ENCODE results near the gene NACA2.
"Not testable (repeated sequence)": the region's sequence is repeated elsewhere in the genome, so short reads cannot be mapped to it uniquely, and the experiment has no call there.

The NACA2 gene

DNA sequence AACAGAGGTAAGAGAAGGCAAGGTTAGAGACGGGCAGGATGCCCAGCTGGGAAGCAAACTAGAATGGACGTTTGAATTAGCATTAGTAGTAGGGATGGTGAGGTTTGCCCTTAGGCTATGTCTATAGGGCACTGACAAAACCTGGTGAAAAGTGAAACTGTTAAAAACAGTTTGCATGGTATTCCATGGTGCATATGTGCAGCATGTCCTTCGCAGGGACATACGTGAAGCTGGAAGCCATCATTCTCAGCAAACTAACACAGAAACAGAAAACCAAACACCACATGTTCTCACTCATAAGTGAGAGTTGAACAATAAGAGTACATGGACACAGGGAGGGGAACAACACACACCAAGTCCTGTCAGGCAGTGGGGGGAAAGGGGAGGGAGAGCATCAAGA, 25.8 kb downstream of the NACA2 start:
- no peak for DNase-seq (ENCODE audit: insufficient read length, low spot score)
- TF ChIP-seq SPI1 (IDR thresholded peaks at IDR 0.05; ENCODE audit: low read depth, low read length), result no peak
- no peak for TF ChIP-seq POU2F2 (IDR thresholded peaks at IDR 0.05; ENCODE audit: low read depth, low read length)
- TF ChIP-seq TAF1 (IDR thresholded peaks at IDR 0.05; ENCODE audit: low read depth, low read length), result no peak
- TF ChIP-seq PAX5 (IDR thresholded peaks at IDR 0.05; ENCODE audit: insufficient read depth, low read length, severe bottlenecking), result no peak
- no peak for TF ChIP-seq POLR2AphosphoS5 (IDR thresholded peaks at IDR 0.05; ENCODE audit: low read depth, low read length)
- TF ChIP-seq POLR2A (IDR thresholded peaks at IDR 0.05; ENCODE audit: low read depth, low read length), result no peak
- FAIRE-seq, result no peak

- TF ChIP-seq POLR2AphosphoS5 (IDR thresholded peaks at IDR 0.05; ENCODE audit: low read depth, low read length) (no peak), SPI1 (IDR thresholded peaks at IDR 0.05; ENCODE audit: low read depth, low read length) (no peak), TAF1 (IDR thresholded peaks at IDR 0.05; ENCODE audit: low read depth, low read length) (no peak), POU2F2 (IDR thresholded peaks at IDR 0.05; ENCODE audit: low read depth, low read length) (no peak), POLR2A (IDR thresholded peaks at IDR 0.05; ENCODE audit: low read depth, low read length) (no peak), PAX5 (IDR thresholded peaks at IDR 0.05; ENCODE audit: insufficient read depth, low read length, severe bottlenecking) (no peak)
- no peak for FAIRE-seq
- no peak for DNase-seq (ENCODE audit: insufficient read length, low spot score)
Observed at GRCh38 chr17:61562287-61562686, 28.7 kb downstream of the NACA2 start.

DNA sequence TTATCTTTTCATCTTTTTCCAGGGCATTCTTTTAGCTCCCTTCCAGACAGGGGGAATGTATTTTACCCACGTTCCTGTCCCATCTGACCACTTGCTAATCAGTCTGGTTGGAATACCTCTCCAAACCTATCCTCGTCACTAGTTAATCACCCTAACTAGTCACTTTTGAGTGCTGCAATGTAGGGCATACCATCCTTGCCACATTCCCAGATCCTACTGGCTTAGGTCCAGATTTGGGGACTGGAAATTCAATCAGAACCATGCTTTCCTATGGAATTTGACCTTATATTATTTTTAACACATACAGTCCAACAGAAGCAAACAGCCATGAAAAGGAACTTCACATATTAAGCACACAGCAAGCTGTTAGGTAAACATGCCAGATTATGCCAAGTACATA, 29.7 kb downstream of the NACA2 start:
- DNase-seq (ENCODE audit: insufficient read length, low spot score), result no peak
- no peak for FAIRE-seq
- TF ChIP-seq POLR2AphosphoS5 (IDR thresholded peaks at IDR 0.05; ENCODE audit: low read depth, low read length) (no peak), SPI1 (IDR thresholded peaks at IDR 0.05; ENCODE audit: low read depth, low read length) (no peak), TAF1 (IDR thresholded peaks at IDR 0.05; ENCODE audit: low read depth, low read length) (no peak), POU2F2 (IDR thresholded peaks at IDR 0.05; ENCODE audit: low read depth, low read length) (no peak), PAX5 (IDR thresholded peaks at IDR 0.05; ENCODE audit: insufficient read depth, low read length, severe bottlenecking) (no peak), POLR2A (IDR thresholded peaks at IDR 0.05; ENCODE audit: low read depth, low read length) (no peak)

DNA sequence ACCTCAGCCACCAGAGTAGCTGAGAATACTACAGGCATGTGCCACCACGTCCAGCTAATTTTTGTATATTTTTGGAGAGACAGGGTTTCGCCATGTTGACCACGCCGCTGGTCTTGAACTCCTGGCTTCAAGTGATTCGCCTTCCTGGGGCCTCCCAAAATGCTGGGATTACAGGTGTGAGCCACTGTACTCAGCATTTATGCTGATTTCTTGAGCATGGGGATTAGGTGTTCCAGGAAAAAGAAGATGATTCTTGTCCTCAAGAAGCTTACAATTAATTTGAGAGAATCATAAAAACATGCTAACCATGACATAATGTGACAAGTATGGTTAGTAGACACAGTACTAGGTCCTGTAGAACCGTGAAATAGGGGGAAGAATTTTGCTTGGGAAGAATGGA, 30.9 kb downstream of the NACA2 start:
- DNase-seq (ENCODE audit: insufficient read length, low spot score), result no peak
- FAIRE-seq, result no peak
- TF ChIP-seq POLR2AphosphoS5 (IDR thresholded peaks at IDR 0.05; ENCODE audit: low read depth, low read length) (no peak), PAX5 (IDR thresholded peaks at IDR 0.05; ENCODE audit: insufficient read depth, low read length, severe bottlenecking) (no peak), POLR2A (IDR thresholded peaks at IDR 0.05; ENCODE audit: low read depth, low read length) (no peak), TAF1 (IDR thresholded peaks at IDR 0.05; ENCODE audit: low read depth, low read length) (no peak), SPI1 (IDR thresholded peaks at IDR 0.05; ENCODE audit: low read depth, low read length) (no peak), POU2F2 (IDR thresholded peaks at IDR 0.05; ENCODE audit: low read depth, low read length) (no peak)

DNA sequence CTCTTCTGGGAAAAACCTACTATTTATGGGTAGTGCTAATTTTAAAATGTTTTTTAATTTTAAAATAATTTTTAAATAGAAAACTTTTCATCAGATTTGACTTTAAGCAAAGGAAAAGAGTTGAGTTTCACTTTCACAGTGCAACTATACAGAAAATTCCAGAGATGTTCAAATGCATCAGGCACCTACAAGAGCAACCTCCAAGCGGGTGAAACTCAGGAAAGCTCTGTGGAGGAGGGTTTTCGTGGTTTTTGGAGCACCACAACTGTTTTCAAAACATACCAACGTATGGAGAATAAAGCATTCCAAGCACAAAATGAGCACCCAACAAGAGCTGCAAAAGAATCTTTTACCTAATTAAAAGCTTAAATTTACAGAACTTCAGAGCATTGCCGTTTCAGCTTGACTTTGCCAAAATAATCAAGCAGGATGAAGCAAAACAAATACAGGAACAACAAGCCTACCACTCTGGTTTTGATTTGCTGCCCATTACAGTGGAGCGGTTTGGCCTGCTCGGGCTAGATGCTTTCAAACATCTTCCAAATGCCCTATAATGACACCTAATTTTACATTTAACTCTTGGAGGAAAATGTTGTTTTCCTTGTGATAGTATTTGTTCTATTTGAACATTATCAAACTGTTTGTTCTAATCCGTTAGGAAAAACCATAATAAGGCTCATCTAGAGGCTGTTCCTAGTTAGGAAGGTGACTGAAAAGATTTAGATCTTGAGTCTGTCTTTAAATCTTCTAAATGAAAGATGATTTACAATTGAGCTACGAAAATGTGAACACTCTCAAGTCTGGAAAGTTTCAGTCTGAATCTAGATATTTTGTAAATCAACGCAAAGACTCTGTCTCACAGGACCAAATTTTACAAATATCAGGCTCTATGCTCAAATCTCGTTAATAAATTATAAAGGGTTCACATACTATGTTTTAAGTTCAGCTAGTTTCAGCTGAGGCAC, 34.5 kb downstream of the NACA2 start:
- TF ChIP-seq SPI1 (IDR thresholded peaks at IDR 0.05; ENCODE audit: low read depth, low read length) (no peak), POLR2A (IDR thresholded peaks at IDR 0.05; ENCODE audit: low read depth, low read length) (no peak), POLR2AphosphoS5 (IDR thresholded peaks at IDR 0.05; ENCODE audit: low read depth, low read length) (no peak), POU2F2 (IDR thresholded peaks at IDR 0.05; ENCODE audit: low read depth, low read length) (no peak), PAX5 (IDR thresholded peaks at IDR 0.05; ENCODE audit: insufficient read depth, low read length, severe bottlenecking) (no peak), TAF1 (IDR thresholded peaks at IDR 0.05; ENCODE audit: low read depth, low read length) (no peak)
- DNase-seq (ENCODE audit: insufficient read length, low spot score), result no peak
- FAIRE-seq, result no peak

DNA sequence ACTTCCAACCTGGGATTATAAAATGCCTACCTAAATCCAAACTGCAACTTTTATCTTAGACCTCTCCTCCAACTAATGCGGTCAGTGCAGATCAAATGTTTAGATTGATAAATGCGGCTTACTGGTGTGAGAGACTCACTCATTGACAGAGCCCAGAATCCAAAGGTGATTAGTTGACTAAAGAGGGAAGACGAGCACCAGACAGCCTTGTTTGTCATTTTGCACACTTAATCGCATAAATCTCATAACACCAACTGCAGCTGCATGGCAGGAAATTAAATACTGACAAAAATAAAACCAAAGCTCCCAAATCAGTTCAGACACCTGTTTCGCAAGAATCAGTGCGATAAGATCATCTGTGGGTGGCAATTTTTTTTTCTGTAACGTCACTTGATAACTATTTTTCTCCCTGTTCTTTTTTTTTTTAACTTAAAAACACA, 35.9 kb downstream of the NACA2 start:
- DNase-seq (ENCODE audit: insufficient read length, low spot score), result no peak
- FAIRE-seq, result no peak
- TF ChIP-seq POU2F2 (IDR thresholded peaks at IDR 0.05; ENCODE audit: low read depth, low read length), result no peak
- TF ChIP-seq POLR2A (IDR thresholded peaks at IDR 0.05; ENCODE audit: low read depth, low read length), result no peak

DNA sequence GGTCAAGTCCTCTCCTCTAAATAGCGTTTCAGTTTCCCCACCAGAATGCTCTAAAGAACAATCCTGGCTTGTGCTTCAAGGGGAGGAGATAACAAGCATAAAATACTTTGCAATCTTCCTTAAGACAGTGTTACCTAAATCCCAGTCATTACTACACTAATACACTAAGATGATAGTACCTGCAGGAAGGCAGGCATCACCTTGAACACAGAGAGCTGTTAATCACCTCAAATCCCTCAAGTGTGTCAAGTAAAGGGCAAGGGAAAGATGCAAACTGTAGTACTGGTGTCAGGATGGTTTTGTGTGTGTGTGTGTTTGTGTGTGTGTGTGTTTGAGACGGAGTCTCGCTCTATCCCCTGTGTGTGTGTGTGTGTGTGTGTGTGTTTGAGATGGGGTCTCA, 36.8 kb downstream of the NACA2 start:
- DNase-seq (ENCODE audit: insufficient read length, low spot score) (no peak), FAIRE-seq (no peak)
- no peak for TF ChIP-seq SPI1 (IDR thresholded peaks at IDR 0.05; ENCODE audit: low read depth, low read length)
- TF ChIP-seq PAX5 (IDR thresholded peaks at IDR 0.05; ENCODE audit: insufficient read depth, low read length, severe bottlenecking), result no peak
- TF ChIP-seq POU2F2 (IDR thresholded peaks at IDR 0.05; ENCODE audit: low read depth, low read length), result no peak
- TF ChIP-seq TAF1 (IDR thresholded peaks at IDR 0.05; ENCODE audit: low read depth, low read length), result no peak
- TF ChIP-seq POLR2AphosphoS5 (IDR thresholded peaks at IDR 0.05; ENCODE audit: low read depth, low read length), result no peak

GRCh38 chr17:61552560-61552959, 38.5 kb downstream of the NACA2 start:
- DNase-seq (ENCODE audit: insufficient read length, low spot score); FAIRE-seq: not testable (repeated sequence)

DNA sequence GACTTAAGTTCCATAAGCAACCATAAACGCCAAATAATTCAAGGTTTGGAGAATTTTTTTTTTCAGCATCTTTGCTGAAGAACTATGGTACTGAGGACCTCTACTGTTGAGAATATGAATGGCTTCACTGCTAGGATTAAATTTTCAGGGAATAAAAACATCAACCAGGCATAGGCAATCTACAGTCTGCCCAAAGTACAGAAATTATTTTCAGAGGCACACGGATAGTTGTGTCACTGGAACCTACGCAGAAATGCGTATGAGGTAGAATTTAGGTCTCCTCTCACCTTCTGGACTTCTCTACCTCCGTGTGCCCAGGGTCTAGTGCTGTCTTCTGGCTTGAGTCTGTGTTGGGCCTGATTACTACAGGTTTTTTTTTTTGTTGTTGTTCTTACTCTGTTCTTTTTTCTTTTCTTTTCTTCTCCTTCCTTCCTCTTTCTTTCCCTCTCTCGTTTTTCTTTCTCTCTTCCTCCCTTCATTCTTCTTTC, 39.7 kb downstream of the NACA2 start:
- TF ChIP-seq POLR2A (IDR thresholded peaks at IDR 0.05; ENCODE audit: low read depth, low read length), result no peak
- TF ChIP-seq POLR2AphosphoS5 (IDR thresholded peaks at IDR 0.05; ENCODE audit: low read depth, low read length), result no peak
- TF ChIP-seq PAX5 (IDR thresholded peaks at IDR 0.05; ENCODE audit: insufficient read depth, low read length, severe bottlenecking), result no peak
- TF ChIP-seq TAF1 (IDR thresholded peaks at IDR 0.05; ENCODE audit: low read depth, low read length), result no peak
- TF ChIP-seq SPI1 (IDR thresholded peaks at IDR 0.05; ENCODE audit: low read depth, low read length), result no peak
- no peak for TF ChIP-seq POU2F2 (IDR thresholded peaks at IDR 0.05; ENCODE audit: low read depth, low read length)
- FAIRE-seq (peak; percentile 45), DNase-seq (ENCODE audit: insufficient read length, low spot score) (no peak)

GRCh38 chr17:61547113-61547512, 43.9 kb downstream of the NACA2 start:
- no peak for TF ChIP-seq TAF1 (IDR thresholded peaks at IDR 0.05; ENCODE audit: low read depth, low read length)
- no peak for TF ChIP-seq POLR2A (IDR thresholded peaks at IDR 0.05; ENCODE audit: low read depth, low read length)
- TF ChIP-seq PAX5 (IDR thresholded peaks at IDR 0.05; ENCODE audit: insufficient read depth, low read length, severe bottlenecking), result no peak
- TF ChIP-seq POLR2AphosphoS5 (IDR thresholded peaks at IDR 0.05; ENCODE audit: low read depth, low read length), result no peak
- no peak for TF ChIP-seq SPI1 (IDR thresholded peaks at IDR 0.05; ENCODE audit: low read depth, low read length)
- no peak for TF ChIP-seq POU2F2 (IDR thresholded peaks at IDR 0.05; ENCODE audit: low read depth, low read length)
- DNase-seq (ENCODE audit: insufficient read length, low spot score) (no peak), FAIRE-seq (no peak)
